ENCODE results near the gene ARHGAP42. TPM values are rescaled to one million over a fixed set of nuclear protein-coding genes. Genes with fewer than 3 reads are reported as not detected.

Gene ARHGAP42
- total RNA-seq, 1 donor from 2014 or later, result 33.2 TPM

GRCh38 chr11:100866453-100866852 lies 179.4 kb downstream of the ARHGAP42 start:
- DNase-seq (ENCODE audit: low read depth) (no peak), FAIRE-seq (no peak)
- Mint-ChIP-seq H3K4me3 (ENCODE audit: unreplicated experiment) (no peak overlapping the region), H3K27ac (ENCODE audit: unreplicated experiment) (no peak overlapping the region), H3K9me3 (ENCODE audit: unreplicated experiment) (no peaks in the 10 kb centered on the region), H3K4me1 (ENCODE audit: low read depth, unreplicated experiment) (peaks cover 27% of the 10 kb centered on the region), H3K36me3 (ENCODE audit: low read depth, unreplicated experiment) (peaks cover 5% of the 10 kb centered on the region), H3K27me3 (ENCODE audit: low read depth, unreplicated experiment) (no peaks in the 10 kb centered on the region)
- H3K4me3 ChIP-seq (ENCODE audit: insufficient read depth, low read depth, low read length), result no peak overlapping the region
- no peaks in the 10 kb centered on the region for H4K20me1 ChIP-seq (ENCODE audit: insufficient read depth, low read length)
- H3K9me3 ChIP-seq (ENCODE audit: insufficient read depth, low read depth, low read length), result no peaks in the 10 kb centered on the region
- H3K36me3 ChIP-seq (ENCODE audit: insufficient read depth, low read length), result no peaks in the 10 kb centered on the region
- no peaks in the 10 kb centered on the region for H3K27me3 ChIP-seq (ENCODE audit: insufficient read depth, low read length)
- peaks cover 5% of the 10 kb centered on the region for H3K4me1 ChIP-seq (ENCODE audit: insufficient read depth, low read length)
- H3K9ac ChIP-seq (ENCODE audit: low read length), result no peak overlapping the region
- no peak overlapping the region for H2AFZ ChIP-seq (ENCODE audit: low read depth, low read length)
- TF ChIP-seq EZH2 (IDR thresholded peaks at IDR 0.05; ENCODE audit: insufficient read depth, low read length) (no peak), CTCF (IDR thresholded peaks at IDR 0.05; ENCODE audit: insufficient read depth, low read depth, low read length) (no peak)
- no peaks in the 10 kb centered on the region for H3K79me2 ChIP-seq (ENCODE audit: insufficient read depth, low read length)
- no peak overlapping the region for H3K4me2 ChIP-seq (ENCODE audit: low read length)
- no peak overlapping the region for H3K27ac ChIP-seq (ENCODE audit: low read depth, low read length)

- H3K9me3 ChIP-seq (ENCODE audit: insufficient read depth, low read depth, low read length), result no peaks in the 10 kb centered on the region
- no peak overlapping the region for H3K4me3 ChIP-seq (ENCODE audit: insufficient read depth, low read depth, low read length)
- H3K27ac Mint-ChIP-seq (ENCODE audit: unreplicated experiment), result no peak overlapping the region
- FAIRE-seq (no peak), DNase-seq (ENCODE audit: low read depth) (no peak)
- no peak overlapping the region for H2AFZ ChIP-seq (ENCODE audit: low read depth, low read length)
- no peak overlapping the region for H3K4me2 ChIP-seq (ENCODE audit: low read length)
- no peaks in the 10 kb centered on the region for H3K79me2 ChIP-seq (ENCODE audit: insufficient read depth, low read length)
- no peaks in the 10 kb centered on the region for H3K36me3 ChIP-seq (ENCODE audit: insufficient read depth, low read length)
- peaks cover 5% of the 10 kb centered on the region for H3K36me3 Mint-ChIP-seq (ENCODE audit: low read depth, unreplicated experiment)
- TF ChIP-seq EZH2 (IDR thresholded peaks at IDR 0.05; ENCODE audit: insufficient read depth, low read length) (no peak), CTCF (IDR thresholded peaks at IDR 0.05; ENCODE audit: insufficient read depth, low read depth, low read length) (no peak)
- H3K9ac ChIP-seq (ENCODE audit: low read length), result no peak overlapping the region
- H3K27me3 Mint-ChIP-seq (ENCODE audit: low read depth, unreplicated experiment), result no peaks in the 10 kb centered on the region
- H3K9me3 Mint-ChIP-seq (ENCODE audit: unreplicated experiment), result no peaks in the 10 kb centered on the region
- H3K4me1 ChIP-seq (ENCODE audit: insufficient read depth, low read length), result peaks cover 5% of the 10 kb centered on the region
- no peaks in the 10 kb centered on the region for H3K27me3 ChIP-seq (ENCODE audit: insufficient read depth, low read length)
- H3K4me1 Mint-ChIP-seq (ENCODE audit: low read depth, unreplicated experiment), result peaks cover 26% of the 10 kb centered on the region
- no peaks in the 10 kb centered on the region for H4K20me1 ChIP-seq (ENCODE audit: insufficient read depth, low read length)
- no peak overlapping the region for H3K4me3 Mint-ChIP-seq (ENCODE audit: unreplicated experiment)
- no peak overlapping the region for H3K27ac ChIP-seq (ENCODE audit: low read depth, low read length)
Observed at GRCh38 chr11:100867606-100868005, 180.5 kb downstream of the ARHGAP42 start.

GRCh38 chr11:100869328-100869727 lies 182.2 kb downstream of the ARHGAP42 start:
- Histone ChIP-seq H3K27ac (ENCODE audit: low read depth, low read length) (no peak overlapping the region), H4K20me1 (ENCODE audit: insufficient read depth, low read length) (no peaks in the 10 kb centered on the region), H3K4me3 (ENCODE audit: insufficient read depth, low read depth, low read length) (no peak overlapping the region), H2AFZ (ENCODE audit: low read depth, low read length) (no peak overlapping the region), H3K4me1 (ENCODE audit: insufficient read depth, low read length) (no peaks in the 10 kb centered on the region), H3K27me3 (ENCODE audit: insufficient read depth, low read length) (no peaks in the 10 kb centered on the region), H3K9ac (ENCODE audit: low read length) (no peak overlapping the region), H3K9me3 (ENCODE audit: insufficient read depth, low read depth, low read length) (no peaks in the 10 kb centered on the region), H3K4me2 (ENCODE audit: low read length) (no peak overlapping the region), H3K36me3 (ENCODE audit: insufficient read depth, low read length) (no peaks in the 10 kb centered on the region), H3K79me2 (ENCODE audit: insufficient read depth, low read length) (no peaks in the 10 kb centered on the region)
- H3K9me3 Mint-ChIP-seq (ENCODE audit: unreplicated experiment), result no peaks in the 10 kb centered on the region
- H3K4me1 Mint-ChIP-seq (ENCODE audit: low read depth, unreplicated experiment), result peaks cover 32% of the 10 kb centered on the region
- no peak overlapping the region for H3K27ac Mint-ChIP-seq (ENCODE audit: unreplicated experiment)
- DNase-seq (ENCODE audit: low read depth) (no peak), FAIRE-seq (no peak)
- no peak for TF ChIP-seq CTCF (IDR thresholded peaks at IDR 0.05; ENCODE audit: insufficient read depth, low read depth, low read length)
- no peak for TF ChIP-seq EZH2 (IDR thresholded peaks at IDR 0.05; ENCODE audit: insufficient read depth, low read length)
- no peak overlapping the region for H3K4me3 Mint-ChIP-seq (ENCODE audit: unreplicated experiment)
- no peaks in the 10 kb centered on the region for H3K27me3 Mint-ChIP-seq (ENCODE audit: low read depth, unreplicated experiment)
- H3K36me3 Mint-ChIP-seq (ENCODE audit: low read depth, unreplicated experiment), result peaks cover 7% of the 10 kb centered on the region
